Fibroblast of lung (primary cell): Measurements from ENCODE around the gene KRT80.

Experiments used
- EZH2 ChIP-seq: IDR thresholded peaks from 2 replicates; pipeline ENCODE4 v1.5.1; 2012; ENCODE audit warnings: low read length, control low read depth, mild to moderate bottlenecking; ENCODE audit errors: missing control alignments
- TF ChIP-seq, protein P1 (sequence below), 2 donors: IDR thresholded peaks in 1 of 2; conservative IDR thresholded peaks in 1 of 2; 1 replicate in 1 of 2; 2 replicates in 1 of 2; pipeline ENCODE4 v1.5.1; 2011 to 2012; ENCODE audit warnings: low read length in 2 of 2, control low read depth in 1 of 2, inconsistent platforms in 1 of 2, low read depth in 1 of 2, mild to moderate bottlenecking in 1 of 2

DNA sequence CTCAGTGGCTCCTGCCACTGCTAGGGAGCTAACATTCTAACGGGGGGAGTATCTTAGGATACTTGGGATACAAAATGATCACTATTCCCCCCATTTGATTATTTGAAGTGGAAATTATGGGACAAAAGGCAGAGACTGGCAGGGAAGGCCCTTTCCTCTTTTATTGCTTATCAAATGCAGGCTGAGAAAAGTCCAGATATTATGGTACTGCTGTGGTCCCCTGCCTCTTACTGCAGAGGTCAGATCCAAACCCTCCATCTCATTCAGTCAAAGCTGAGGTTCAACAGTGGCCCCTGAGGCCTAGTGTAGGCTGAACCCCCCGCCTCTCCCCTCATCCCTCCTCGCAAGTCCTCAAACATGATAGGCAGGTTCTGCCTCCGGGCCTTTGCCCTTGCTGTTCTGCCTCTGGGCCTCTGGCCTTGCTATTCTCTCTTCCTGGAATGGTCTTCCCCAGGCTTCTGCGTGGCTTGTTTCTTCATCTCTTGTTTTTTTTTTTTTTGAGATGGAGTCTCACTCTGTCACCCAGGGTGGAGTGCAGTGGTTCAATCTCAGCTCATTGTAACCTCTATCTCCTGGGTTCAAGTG is 34.2 kb downstream of the KRT80 start:
- TF ChIP-seq EZH2 = no peak
- TF ChIP-seq, protein P1, sequence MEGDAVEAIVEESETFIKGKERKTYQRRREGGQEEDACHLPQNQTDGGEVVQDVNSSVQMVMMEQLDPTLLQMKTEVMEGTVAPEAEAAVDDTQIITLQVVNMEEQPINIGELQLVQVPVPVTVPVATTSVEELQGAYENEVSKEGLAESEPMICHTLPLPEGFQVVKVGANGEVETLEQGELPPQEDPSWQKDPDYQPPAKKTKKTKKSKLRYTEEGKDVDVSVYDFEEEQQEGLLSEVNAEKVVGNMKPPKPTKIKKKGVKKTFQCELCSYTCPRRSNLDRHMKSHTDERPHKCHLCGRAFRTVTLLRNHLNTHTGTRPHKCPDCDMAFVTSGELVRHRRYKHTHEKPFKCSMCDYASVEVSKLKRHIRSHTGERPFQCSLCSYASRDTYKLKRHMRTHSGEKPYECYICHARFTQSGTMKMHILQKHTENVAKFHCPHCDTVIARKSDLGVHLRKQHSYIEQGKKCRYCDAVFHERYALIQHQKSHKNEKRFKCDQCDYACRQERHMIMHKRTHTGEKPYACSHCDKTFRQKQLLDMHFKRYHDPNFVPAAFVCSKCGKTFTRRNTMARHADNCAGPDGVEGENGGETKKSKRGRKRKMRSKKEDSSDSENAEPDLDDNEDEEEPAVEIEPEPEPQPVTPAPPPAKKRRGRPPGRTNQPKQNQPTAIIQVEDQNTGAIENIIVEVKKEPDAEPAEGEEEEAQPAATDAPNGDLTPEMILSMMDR (conservative IDR thresholded peaks at IDR 0.05 in 1 of 2, IDR thresholded peaks at IDR 0.05 in 1 of 2; ENCODE audit: low read depth in 1 of 2, low read length in 2 of 2) = no peak
